ENCODE measurements around the gene TTC13. TPM values are rescaled to one million over a fixed set of nuclear protein-coding genes. Genes with fewer than 3 reads are reported as not detected.

The TTC13 gene
- total and polyA plus RNA-seq, 2 of the 13 experiments (the other 11 are each of a cell fraction or from before 2014, with no cell fraction given): 5.8 to 15.9 TPM

GRCh38 chr1:230869500-230869899, 109.2 kb downstream of the TTC13 start (continued):
- TF ChIP-seq ZNF772 (CRISPR knock-in tag; IDR thresholded peaks at IDR 0.05) (no peak), PHF8 (CRISPR knock-in tag; IDR thresholded peaks at IDR 0.05) (no peak)

DNA sequence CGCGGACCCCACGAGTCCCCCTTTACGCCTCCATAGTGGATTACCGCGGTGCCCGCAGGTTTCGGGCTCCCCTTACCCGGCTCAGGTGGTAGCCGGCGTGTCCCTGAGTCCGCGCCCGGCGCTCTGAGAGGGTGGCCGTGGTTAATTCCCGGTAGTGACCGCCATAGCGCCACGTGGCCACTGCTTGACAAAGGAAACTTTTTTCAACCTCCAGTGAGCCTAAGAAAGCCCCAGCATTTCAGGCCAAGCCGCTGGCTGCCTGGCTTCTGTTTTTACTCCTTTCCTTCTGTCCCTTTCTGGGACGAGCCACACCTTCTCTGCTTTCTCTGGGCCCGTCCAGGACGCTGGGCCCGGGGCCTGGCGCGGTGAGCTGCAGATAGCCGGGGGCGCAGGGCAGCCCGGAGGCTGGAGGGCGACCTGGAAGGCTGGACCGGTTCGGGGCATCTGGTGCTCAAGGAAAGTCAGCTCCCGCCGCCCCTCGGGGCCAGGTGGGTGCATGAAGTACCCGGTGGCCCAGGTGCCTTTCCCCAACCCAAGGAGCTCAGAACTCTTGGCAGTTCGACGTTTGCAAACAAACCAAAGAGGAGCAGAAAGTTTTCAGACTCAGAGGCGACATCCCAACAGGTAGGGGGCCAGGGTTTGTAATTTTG, 109.8 kb downstream of the TTC13 start:
- intact Hi-C loops (cut with micrococcal nuclease; ENCODE audit: unreplicated experiment): no loop called here
- no peaks in the 10 kb centered on the region for H4K20me1 ChIP-seq (ENCODE audit: insufficient read depth, low read length)
- peak; percentile 41 for DNase-seq (ENCODE audit: low spot score)
- ATAC-seq: peak; percentile 84
- no peak for FAIRE-seq
- H3K9ac ChIP-seq (ENCODE audit: insufficient read depth, low read depth, low read length): peak overlapping the region; percentile 95
- no peak overlapping the region for H2AFZ ChIP-seq (ENCODE audit: low read length)
- H3K4me1 ChIP-seq (ENCODE audit: insufficient read depth, low read length): peaks cover 53% of the 10 kb centered on the region
- under 1% methylated on average over 9 of the region's 40 CpGs for WGBS (ENCODE audit: low lambda C conversion rate)
- H3K9me3 ChIP-seq (ENCODE audit: low read length): no peaks in the 10 kb centered on the region
- H3K79me2 ChIP-seq (ENCODE audit: insufficient read depth, low read length): peaks cover 13% of the 10 kb centered on the region
- no peaks in the 10 kb centered on the region; a peak in 2 of 5 replicates for H3K36me3 ChIP-seq (replicated peaks in 1 of 2; ENCODE audit: control insufficient read depth in 1 of 2, insufficient read depth in 2 of 2, low read length in 2 of 2)
- ChIA-PET POLR2A (interaction anchor here (0.6 to 1.6 kb wide), 16 partner anchors 10 to 469 kb away, joined by 3 to 8 read pairs (median 3); partner anchors contain the start of genes COG2, EXOC8, SPRTN and TTC13), CTCF (ENCODE audit: low intra/inter-chr PET ratio, low total read pairs) (no interaction called here)
- no TSS peak for BruUV-seq (replicated peaks)
- in situ Hi-C loops (cut with HindIII; ENCODE audit: extremely low pct_ligation_motif_present, low pct_unique_long_range_greater_than_20kb): no loop called here
- peak overlapping the region; percentile 90 for H3K4me2 ChIP-seq (ENCODE audit: low read depth, low read length)
- H3K27me3 ChIP-seq (ENCODE audit: control insufficient read depth in 1 of 2, insufficient read depth in 2 of 2, low read length in 2 of 2): no peaks in the 10 kb centered on the region
- H3K4me3 ChIP-seq (replicated peaks in 1 of 3; ENCODE audit: insufficient read depth in 1 of 3, low read depth in 2 of 3, low read length in 3 of 3): peak overlapping the region; percentile 62 to 79 (median 71)
- peak overlapping the region; percentile 86 for H3K27ac ChIP-seq (ENCODE audit: extremely low read length, insufficient read depth, low read length)
- no peak for TF ChIP-seq NR2F1 (CRISPR knock-in tag; IDR thresholded peaks at IDR 0.05)
- TF ChIP-seq, protein P1, sequence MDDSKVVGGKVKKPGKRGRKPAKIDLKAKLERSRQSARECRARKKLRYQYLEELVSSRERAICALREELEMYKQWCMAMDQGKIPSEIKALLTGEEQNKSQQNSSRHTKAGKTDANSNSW (CRISPR knock-in tag; IDR thresholded peaks at IDR 0.05; ENCODE audit: borderline replicate concordance): no peak
- no peak for TF ChIP-seq KLF12 (CRISPR knock-in tag; IDR thresholded peaks at IDR 0.05; ENCODE audit: borderline replicate concordance)
- no peak for TF ChIP-seq ZNF142 (CRISPR knock-in tag; IDR thresholded peaks at IDR 0.05)
- no peak for TF ChIP-seq ADNP (CRISPR knock-in tag; IDR thresholded peaks at IDR 0.05)
- no peak for TF ChIP-seq FOXM1 (CRISPR knock-in tag; IDR thresholded peaks at IDR 0.05)
- TF ChIP-seq STAG1 (CRISPR knock-in tag; IDR thresholded peaks at IDR 0.05): no peak
- TF ChIP-seq ZNF432 (CRISPR knock-in tag; IDR thresholded peaks at IDR 0.05; ENCODE audit: borderline replicate concordance): no peak
- peak; percentile 57 for TF ChIP-seq HDAC1 (CRISPR knock-in tag; IDR thresholded peaks at IDR 0.05)
- no peak for TF ChIP-seq HES4 (CRISPR knock-in tag; IDR thresholded peaks at IDR 0.05; ENCODE audit: borderline replicate concordance)
- TF ChIP-seq U2AF2 (IDR thresholded peaks at IDR 0.05; ENCODE audit: low read depth, low read length): no peak
- TF ChIP-seq ZC3H4 (CRISPR knock-in tag; IDR thresholded peaks at IDR 0.05; ENCODE audit: borderline replicate concordance): peak; percentile 23; the same call in 1 of the 2 replicates
- TF ChIP-seq MXD1 (CRISPR knock-in tag; IDR thresholded peaks at IDR 0.05): no peak; the same call in 1 of the 2 replicates
- 0 out of 2 replicates have a peak, but pooled peaks have one; percentile 33 for TF ChIP-seq ZC3H13 (CRISPR knock-in tag; IDR thresholded peaks at IDR 0.05)
